Measurements from ENCODE around the gene ULK4. TPM values are rescaled to one million over a fixed set of nuclear protein-coding genes. Genes with fewer than 3 reads are reported as not detected.

ULK4 gene
- total RNA-seq, 4 donors from 2014 or later: 2.0 to 3.0 (median 2.3) TPM

DNA sequence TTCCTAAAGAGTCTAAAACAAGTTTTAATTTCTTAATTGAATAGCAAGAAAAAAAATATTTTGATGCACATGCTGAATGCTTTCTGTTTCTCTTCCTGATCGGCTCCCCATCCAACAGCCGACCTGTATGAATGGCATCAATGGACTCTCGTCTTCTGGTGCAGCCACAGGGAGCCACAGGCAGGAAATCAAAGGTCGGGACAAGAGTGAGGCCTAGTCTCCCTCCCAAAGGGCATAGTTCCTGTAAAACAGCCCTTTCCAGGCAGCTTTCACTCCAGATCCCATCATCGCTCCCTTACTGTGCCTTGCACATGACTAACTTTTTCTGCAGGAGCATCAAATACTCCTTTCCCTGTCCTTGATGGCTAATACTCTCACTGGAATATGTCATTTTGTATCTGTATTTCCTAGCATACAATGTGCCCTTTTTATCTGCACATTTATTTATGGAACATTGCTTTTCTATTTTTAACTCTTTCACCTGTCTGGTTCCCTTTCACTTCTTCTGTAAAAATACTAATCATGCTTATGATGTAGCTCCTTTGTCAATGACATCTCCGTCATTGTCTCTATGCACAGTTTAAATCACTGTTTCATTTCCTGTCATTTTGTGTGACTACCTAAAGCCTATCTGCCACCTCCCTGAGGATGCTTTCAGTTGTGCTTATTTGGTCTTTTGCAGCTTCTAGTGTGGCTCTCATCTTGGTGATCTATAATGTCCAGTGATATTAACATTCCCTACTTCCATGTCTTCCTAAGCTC lies 436.4 kb downstream of the ULK4 start:
- no peaks in the 10 kb centered on the region for H3K36me3 ChIP-seq
- H3K9me3 ChIP-seq: no peaks in the 10 kb centered on the region
- no peak for ATAC-seq
- H3K27ac ChIP-seq: no peak overlapping the region
- H3K27me3 ChIP-seq: no peaks in the 10 kb centered on the region
- no peak overlapping the region for H3K4me3 ChIP-seq
- no peaks in the 10 kb centered on the region for H3K4me1 ChIP-seq
- no peak for TF ChIP-seq POLR2A (IDR thresholded peaks at IDR 0.05)
- TF ChIP-seq, protein P1, sequence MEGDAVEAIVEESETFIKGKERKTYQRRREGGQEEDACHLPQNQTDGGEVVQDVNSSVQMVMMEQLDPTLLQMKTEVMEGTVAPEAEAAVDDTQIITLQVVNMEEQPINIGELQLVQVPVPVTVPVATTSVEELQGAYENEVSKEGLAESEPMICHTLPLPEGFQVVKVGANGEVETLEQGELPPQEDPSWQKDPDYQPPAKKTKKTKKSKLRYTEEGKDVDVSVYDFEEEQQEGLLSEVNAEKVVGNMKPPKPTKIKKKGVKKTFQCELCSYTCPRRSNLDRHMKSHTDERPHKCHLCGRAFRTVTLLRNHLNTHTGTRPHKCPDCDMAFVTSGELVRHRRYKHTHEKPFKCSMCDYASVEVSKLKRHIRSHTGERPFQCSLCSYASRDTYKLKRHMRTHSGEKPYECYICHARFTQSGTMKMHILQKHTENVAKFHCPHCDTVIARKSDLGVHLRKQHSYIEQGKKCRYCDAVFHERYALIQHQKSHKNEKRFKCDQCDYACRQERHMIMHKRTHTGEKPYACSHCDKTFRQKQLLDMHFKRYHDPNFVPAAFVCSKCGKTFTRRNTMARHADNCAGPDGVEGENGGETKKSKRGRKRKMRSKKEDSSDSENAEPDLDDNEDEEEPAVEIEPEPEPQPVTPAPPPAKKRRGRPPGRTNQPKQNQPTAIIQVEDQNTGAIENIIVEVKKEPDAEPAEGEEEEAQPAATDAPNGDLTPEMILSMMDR (IDR thresholded peaks at IDR 0.05 in 4 of 5, conservative IDR thresholded peaks at IDR 0.05 in 1 of 5): no peak
- no peak for DNase-seq
- in situ Hi-C loops (cut with MboI; ENCODE audit: low sequenced_read_pairs in 4 of 4): no loop called here
- intact Hi-C loops (cut with DNase I; ENCODE audit: low total_unique reads): no loop called here

DNA sequence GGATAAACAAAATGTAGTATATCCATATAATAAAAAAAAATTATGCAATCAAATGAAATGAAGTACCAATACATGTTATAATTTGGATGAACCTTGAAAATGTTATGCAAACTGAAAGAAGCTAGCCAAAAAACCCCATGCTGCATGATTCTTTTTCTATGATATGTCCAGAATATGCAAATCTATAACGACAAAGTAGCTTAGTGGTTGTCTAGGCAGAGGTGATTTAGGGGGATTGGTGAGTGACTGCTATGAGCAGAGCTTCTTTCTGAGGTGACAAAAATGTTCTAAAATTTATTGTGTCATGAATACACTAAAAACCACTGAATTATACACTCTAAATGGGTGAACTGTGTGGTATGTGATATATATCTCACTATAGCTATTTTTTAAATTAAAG lies 438.0 kb downstream of the ULK4 start:
- ATAC-seq: no peak
- DNase-seq: no peak
- in situ Hi-C loops (cut with MboI; ENCODE audit: low sequenced_read_pairs in 4 of 4): no loop called here
- no peak overlapping the region for H3K27ac ChIP-seq
- no peaks in the 10 kb centered on the region for H3K36me3 ChIP-seq
- intact Hi-C loops (cut with DNase I; ENCODE audit: low total_unique reads): no loop called here
- no peak overlapping the region for H3K4me3 ChIP-seq
- TF ChIP-seq, protein P1 (IDR thresholded peaks at IDR 0.05 in 4 of 5, conservative IDR thresholded peaks at IDR 0.05 in 1 of 5): no peak
- no peak for TF ChIP-seq POLR2A (IDR thresholded peaks at IDR 0.05)
- H3K27me3 ChIP-seq: no peaks in the 10 kb centered on the region
- H3K4me1 ChIP-seq: no peaks in the 10 kb centered on the region
- H3K9me3 ChIP-seq: no peaks in the 10 kb centered on the region

DNA sequence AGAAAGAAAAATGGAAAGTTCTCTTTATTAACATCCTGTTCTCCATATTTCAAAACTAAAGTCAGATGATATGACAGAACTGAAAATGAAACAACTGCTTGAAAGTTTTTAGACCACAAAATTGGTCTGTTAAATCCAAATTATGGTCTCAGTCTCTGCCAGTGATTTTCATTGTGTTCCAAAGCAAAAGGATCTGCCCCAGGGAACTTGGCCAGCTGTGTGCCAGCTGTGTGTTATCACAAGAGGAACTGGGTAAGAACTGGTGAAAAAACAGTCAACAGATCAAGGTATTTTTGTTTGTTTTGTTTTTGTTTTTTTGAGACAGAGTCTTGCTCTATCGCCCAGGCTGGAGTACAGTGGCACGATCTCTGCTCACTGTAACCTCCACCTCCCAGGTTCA lies 439.3 kb downstream of the ULK4 start:
- Histone ChIP-seq H3K9me3 (no peaks in the 10 kb centered on the region), H3K27ac (no peak overlapping the region), H3K27me3 (no peaks in the 10 kb centered on the region), H3K4me3 (no peak overlapping the region), H3K36me3 (no peaks in the 10 kb centered on the region), H3K4me1 (no peaks in the 10 kb centered on the region)
- ATAC-seq (no peak), DNase-seq (no peak)
- in situ Hi-C loops (cut with MboI; ENCODE audit: low sequenced_read_pairs in 4 of 4) (no loop called here), intact Hi-C loops (cut with DNase I; ENCODE audit: low total_unique reads) (no loop called here)
- no peak for TF ChIP-seq POLR2A (IDR thresholded peaks at IDR 0.05)
- TF ChIP-seq, protein P1 (IDR thresholded peaks at IDR 0.05 in 4 of 5, conservative IDR thresholded peaks at IDR 0.05 in 1 of 5): no peak

DNA sequence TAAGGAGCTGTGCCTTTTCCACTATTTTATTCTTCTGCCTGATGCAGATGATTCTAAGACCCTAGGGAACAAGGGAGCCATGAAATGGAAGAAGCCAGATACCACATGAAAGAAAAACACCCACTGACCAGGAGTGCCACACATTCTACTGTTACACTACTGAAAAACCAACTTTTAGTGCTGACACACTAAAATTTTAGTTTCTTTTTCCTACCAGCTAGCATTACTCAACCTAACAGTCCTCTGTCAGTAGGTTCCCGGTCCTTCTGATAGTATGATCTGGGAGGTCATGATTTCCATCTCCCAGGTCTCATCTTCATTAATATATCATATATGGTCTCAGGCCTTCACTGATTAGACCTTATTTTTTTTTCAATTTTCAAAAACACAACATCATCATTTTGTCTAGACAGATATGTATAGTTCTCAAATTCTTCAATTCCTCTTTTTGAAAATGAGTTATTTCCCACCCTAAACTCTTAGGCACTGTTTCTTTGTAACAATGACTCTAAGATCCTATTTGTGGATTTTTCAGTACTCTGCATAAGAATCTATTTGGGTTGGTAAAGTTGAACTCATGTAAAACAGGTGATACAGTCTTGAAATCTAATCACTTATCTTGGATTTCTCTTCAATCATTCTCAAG lies 440.8 kb downstream of the ULK4 start:
- intact Hi-C loops (cut with DNase I; ENCODE audit: low total_unique reads) (no loop called here), in situ Hi-C loops (cut with MboI; ENCODE audit: low sequenced_read_pairs in 4 of 4) (no loop called here)
- Histone ChIP-seq H3K4me1 (no peaks in the 10 kb centered on the region), H3K4me3 (no peak overlapping the region), H3K9me3 (no peaks in the 10 kb centered on the region), H3K27me3 (no peaks in the 10 kb centered on the region), H3K27ac (no peak overlapping the region), H3K36me3 (no peaks in the 10 kb centered on the region)
- TF ChIP-seq POLR2A (IDR thresholded peaks at IDR 0.05): no peak
- TF ChIP-seq, protein P1 (IDR thresholded peaks at IDR 0.05 in 4 of 5, conservative IDR thresholded peaks at IDR 0.05 in 1 of 5): no peak
- no peak for DNase-seq
- no peak for ATAC-seq

Data from gastrocnemius medialis (tissue), 4 donors.